Fibroblast of peridontal ligament (primary cell): ENCODE data around the gene RAD51B.

ENCODE experiments used
- DNase-seq: peaks from one replicate; pipeline ENCODE4 v3.0.0-alpha.2; 2010; ENCODE audit errors: extremely low read depth

Gene RAD51B

DNA sequence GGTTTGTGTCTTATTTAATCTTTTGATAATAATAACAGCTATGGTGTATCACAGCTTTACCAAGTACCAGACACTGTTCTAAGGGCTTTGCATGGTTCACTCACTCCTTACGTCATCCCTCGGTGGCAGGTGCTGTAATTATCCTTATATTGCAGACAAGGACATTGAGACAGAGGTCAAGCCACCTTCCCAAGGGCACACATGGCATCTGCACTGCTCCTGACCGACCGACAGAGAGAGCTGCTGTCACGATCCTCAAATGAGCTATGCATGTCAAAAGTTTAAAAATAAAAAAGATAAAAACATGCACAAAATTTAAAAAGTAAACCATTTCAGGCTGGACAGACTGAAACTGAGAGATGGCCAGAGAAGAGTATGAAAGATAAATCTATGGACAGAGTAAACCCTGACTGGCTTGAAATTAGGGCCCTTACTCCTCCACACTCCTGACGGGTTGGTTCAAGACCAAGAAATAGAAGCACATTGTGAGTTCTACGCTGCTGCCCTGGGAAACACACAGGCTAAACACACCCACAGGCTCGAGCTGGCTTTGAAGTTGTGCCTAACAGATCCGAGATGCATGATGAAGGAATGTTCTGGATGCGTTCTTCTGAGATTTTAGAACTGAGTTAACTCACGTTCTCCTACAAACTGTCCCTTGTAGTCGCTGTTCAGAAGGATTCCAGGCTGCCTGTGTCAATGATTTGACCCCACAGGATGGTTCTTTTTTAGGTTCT lies 704.6 kb downstream of the RAD51B start:
- peak; percentile 62 for DNase-seq

GRCh38 chr14:68525516-68525915 lies 705.9 kb downstream of the RAD51B start:
- DNase-seq = no peak

DNA sequence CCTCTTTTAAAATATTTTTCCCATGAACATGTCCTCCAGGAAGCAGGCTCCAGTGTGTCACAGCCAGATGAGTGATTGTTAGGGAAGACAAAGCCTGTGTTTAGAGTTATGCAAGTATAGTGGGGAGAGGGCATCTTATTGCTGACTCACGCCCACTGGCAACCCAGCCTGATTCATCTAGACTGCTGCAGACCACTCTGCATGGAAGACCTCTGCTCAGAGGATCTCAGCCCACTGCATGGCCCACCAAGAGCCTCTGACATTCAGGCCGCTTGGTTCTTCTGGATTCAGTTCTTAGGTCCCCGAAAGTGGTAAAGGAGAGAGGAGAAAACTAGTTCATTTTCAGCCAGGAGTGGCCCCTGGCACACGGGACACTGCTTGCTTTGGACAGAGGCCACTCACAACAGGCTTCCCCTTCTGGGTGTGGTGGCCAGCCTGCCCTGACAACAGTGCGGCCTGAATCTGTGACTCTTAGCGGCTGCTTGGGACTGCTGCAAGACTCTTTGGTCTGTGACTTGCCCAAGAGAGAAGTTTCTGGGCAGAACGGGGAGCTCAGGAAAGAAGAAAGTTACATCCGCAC lies 707.0 kb downstream of the RAD51B start:
- no peak for DNase-seq

GRCh38 chr14:68527329-68527851 lies 707.8 kb downstream of the RAD51B start:
- DNase-seq = no peak

DNA sequence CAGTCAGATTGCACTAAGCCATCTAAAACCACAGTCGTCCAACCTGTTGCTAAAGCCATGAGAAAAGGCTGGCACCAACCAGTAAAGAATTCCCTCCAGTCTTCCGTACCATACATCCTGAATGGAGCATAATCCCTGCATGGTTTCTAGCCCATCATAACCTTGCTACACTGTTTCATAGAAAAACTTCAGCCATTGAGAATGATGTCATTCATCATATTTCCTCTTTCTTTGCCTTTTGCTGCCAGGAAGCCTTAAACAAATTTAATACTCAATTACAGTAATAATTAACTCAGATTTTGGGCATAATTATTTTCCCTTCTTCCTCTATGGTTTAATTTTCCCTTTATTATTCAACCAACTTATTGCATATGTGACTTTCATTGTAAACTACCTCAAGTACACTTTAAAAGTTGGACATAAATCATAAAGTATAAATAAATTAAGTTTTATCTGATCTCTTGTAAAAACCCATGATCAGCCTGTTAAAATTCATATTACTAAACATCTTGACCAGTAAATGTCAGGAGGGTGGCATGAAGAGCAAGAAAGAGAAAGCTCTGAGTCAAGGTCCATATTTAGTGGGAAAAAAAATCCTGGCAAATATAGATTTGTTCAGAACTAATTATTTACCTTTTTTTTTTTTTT lies 708.6 kb downstream of the RAD51B start:
- DNase-seq = no peak

DNA sequence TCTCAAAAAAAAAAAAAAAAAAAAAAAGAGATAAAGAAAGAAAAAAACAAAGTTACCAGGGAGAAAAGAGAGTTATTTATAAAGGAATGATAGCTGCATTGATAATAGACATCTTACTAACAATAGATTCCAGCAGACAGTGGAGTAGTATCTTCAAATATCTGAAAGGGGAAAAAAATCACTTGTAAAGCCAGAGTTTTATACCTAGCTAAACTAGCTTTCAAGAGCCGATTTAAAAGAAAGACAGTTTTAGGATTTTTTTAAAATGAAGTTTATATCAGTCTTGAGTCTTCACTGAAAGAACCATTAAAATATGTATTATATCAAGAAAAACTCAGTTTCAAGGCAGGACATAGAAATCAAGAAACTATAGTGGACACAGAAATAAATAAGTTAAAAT lies 710.9 kb downstream of the RAD51B start:
- no peak for DNase-seq

GRCh38 chr14:68532496-68532895 lies 712.9 kb downstream of the RAD51B start:
- no peak for DNase-seq

GRCh38 chr14:68534276-68534675 lies 714.7 kb downstream of the RAD51B start:
- DNase-seq = no peak

DNA sequence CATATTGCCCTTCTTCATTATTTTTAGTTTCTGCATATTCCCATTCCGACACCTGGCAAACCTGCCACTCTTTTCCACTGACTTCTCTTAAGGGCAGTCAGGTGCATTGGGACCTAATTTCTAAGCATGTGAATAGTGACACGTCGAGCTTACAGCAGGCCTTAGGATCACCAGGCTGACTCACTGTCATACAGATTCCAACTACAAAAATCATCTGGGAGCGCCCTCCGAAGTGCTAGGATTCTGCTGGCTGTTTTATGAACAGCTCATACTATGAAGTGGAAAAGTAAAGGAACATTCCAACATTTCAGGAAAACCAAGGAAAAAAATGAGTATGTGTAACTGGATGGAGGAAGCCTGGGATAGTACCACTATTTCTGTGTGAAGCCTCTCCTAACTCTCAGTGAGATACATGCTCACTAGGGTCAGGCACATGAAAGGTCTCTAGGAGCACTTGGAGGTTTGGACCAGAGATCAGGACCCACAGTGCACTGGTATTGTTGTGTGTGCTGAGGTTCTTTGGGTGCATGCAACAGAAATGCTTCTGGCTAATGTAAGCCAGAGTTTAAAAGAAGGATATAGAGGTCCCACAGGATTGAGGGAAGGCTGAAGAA lies 715.9 kb downstream of the RAD51B start:
- peak; percentile 88 for DNase-seq

- DNase-seq = no peak
These were observed 716.4 kb downstream of the RAD51B start for GRCh38 chr14:68536018-68536410.

- DNase-seq = no peak
These were observed 719.1 kb downstream of the RAD51B start for GRCh38 chr14:68538639-68539038.

DNA sequence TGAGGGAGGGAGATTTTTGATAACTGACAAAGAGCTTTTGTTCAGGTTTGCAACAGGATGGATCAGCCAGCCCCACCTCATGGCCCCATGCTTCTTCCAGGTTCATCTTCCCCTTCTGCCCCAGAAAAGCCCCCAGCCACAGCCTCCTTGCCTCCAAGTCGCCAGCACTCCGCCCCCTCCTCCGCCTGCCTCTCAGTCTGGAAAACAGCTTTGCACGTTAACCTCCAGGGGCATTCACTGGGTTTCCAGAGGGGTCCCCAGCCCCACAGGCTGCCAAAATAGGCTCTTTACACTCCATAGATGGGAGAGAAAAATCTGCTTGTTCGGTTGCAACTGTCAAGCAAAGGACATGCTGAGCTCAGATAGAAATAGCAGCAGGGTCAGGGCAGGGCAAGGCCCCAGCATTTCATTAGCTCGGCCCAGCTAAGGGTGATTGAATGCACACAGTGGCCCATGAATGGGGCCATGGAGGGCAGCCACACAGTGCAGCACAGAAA lies 719.7 kb downstream of the RAD51B start:
- DNase-seq = no peak

GRCh38 chr14:68539789-68540188 lies 720.2 kb downstream of the RAD51B start:
- DNase-seq = no peak

DNA sequence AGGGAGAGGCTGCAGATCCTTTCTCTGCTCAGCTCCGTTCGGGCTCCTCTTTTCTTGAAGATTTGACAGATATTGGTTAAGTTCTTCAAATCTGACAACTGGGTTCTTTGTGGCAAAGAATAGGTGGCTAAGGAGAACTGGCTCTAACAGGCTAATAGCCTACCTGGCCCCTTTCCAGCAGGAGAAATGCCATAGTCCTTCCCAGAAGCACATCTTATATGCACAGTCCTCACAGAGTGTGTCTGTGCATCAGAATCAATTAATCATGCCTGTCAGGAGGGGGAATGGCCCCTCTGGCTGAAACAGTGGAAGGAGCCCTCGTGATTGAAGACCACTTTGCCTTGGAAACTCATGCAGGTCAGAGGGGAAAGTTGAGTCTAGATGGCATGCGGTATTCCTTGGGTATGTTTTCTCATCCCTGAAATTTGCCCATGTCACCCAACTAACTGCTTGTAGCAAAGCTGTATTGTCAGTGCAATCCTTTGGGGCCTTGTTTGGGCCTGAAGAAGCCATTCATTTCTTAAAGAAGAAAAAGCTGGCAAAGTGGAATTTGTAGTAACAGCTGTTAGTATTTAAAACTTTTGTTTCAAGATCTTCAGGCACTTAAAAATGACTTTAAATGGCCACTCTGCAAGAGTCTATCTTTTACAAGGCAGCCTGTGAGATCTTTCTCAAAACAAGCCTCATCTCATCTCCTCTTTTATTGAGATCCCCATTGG lies 721.8 kb downstream of the RAD51B start:
- peak; percentile 50 for DNase-seq

DNA sequence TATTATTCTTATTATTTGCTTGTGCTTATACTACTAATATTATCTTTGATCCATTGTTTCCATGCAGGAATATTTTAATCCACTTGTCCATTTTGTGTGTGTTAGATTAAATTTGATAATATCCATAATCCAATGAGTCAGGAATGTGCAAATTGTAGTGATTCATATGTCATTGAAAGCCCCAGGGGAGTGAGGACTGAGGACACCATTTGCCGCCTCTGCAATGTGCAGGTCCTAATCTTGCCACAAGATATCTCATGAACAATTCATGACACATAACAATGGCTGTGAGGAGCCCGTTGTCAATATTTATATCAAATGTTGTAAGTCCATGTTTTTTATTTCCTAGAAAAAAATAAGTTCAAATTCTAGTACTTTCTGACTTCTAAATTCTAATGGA lies 722.8 kb downstream of the RAD51B start:
- DNase-seq = no peak

DNA sequence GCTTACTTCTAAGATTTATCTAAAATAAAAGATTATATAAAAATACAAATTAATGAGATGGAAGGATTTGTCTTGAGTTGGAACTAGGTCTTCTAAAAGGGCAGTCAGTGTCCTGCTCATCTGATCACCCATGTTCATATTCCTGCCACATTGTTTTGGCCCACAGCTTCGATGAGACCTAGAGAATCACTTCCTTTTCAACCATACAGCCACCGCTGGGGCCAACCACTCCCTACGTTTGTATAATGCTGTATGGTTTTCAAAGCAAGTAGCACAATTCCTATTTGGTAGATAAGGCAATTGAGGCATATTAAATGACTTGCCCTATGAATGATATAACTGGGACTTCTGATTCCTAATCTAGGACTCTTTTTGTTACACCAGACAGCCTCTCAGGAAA lies 723.9 kb downstream of the RAD51B start:
- no peak for DNase-seq

DNA sequence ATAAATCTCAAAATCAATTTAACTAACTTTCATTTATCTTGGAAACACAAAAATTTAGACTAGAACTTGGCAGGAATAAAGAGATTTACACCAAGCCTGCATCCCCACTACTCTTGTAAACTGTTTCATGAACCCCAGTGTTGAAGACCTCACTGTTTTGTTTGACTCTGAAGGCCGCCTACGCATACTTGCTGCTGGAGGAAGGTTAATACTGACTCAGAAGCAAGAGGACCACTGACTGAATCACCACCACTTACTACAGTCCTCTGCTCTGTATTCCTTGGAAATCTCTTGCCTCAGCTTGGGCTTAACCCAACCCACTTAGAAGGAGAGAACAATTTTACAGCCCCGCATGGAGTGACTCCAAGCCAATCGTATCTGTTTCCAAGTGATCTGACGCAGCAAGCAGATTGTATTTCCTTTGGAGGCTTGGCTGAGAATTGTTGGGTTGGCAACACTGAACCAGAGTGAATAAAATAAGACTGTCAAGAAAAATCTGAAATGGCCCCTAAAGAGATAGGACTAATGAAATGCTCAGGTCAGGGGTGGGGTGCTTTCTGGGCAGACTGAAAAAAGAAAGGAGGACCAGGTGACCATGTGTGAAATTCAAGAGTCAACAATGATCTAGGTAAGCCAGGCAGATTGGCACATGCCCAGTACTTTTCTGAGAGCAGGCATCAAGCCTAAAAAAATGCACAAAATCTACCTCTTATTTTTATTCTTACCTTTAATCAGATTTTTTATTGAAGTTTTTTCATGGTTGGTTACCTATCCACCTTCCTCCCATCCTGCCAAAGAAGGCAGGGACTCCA lies 724.7 kb downstream of the RAD51B start:
- DNase-seq = peak; percentile 100

DNA sequence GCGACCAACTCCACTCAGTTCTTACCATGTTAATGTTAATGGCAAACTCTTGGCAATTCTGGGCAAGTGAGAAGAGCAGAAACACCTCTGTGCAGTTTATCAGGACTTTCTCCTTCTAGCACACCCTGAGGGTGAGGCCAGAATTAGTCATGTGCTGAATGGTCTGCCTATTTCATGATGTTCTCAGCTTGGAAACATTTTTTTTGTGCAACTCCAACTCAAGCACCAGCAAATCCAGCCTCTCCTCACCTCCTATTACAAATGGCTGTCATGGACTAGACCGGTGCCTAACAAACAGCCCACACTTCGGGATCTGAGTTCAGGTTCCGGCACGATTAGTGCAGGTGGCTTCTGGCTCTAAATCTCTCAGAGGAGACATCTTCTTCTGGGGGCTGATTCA lies 727.3 kb downstream of the RAD51B start:
- peak; percentile 84 for DNase-seq

GRCh38 chr14:68547305-68548193 lies 728.0 kb downstream of the RAD51B start:
- peak; percentile 93 for DNase-seq
